Endothelial cell of umbilical vein (primary cell): ENCODE measurements around the gene PHACTR1. TPM values are rescaled to one million over a fixed set of nuclear protein-coding genes. Genes with fewer than 3 reads are reported as not detected.

ENCODE experiments used
- BruUV-seq: library from RNA; stranded (reverse); fragments of 400-500 nt; replicated peaks from 2 replicates; lab custom pipeline; 2021; lab: Mats Ljungman, UMichigan
- CTCF ChIA-PET: fragments of 300-600, 350-600 bp; sonication (Branson Sonifier 250); formaldehyde crosslinking; loops from one replicate; lab custom pipeline; 2021; ENCODE audit warnings: antibody characterized with exemption, inconsistent platforms; lab: Charles Lee
- POLR2A ChIA-PET: fragments of 300-600, 350-600 bp; sonication (Branson Sonifier 250); formaldehyde crosslinking; loops from one replicate; lab custom pipeline; 2021; ENCODE audit warnings: antibody characterized with exemption, inconsistent platforms; lab: Charles Lee
- DNase-seq: peaks from one replicate; pipeline ENCODE4 v3.0.0-alpha.2; 2011; ENCODE audit warnings: low read depth, low spot score
- FAIRE-seq: peaks from 2 replicates; lab custom pipeline; 2011; peaks lifted over from hg19 to GRCh38; lab: Jason Lieb, UNC
- H2AFZ ChIP-seq: 2 replicates; pipeline ENCODE4 v1.6.0; 2012; ENCODE audit warnings: low read depth, low read length, control low read depth, inconsistent platforms
- H3K27ac ChIP-seq: 2 replicates; pipeline ENCODE4 v1.5.1; 2011; ENCODE audit warnings: low read depth, mild to moderate bottlenecking, control low read depth, low read length, moderate library complexity; ENCODE audit not compliant: insufficient read depth
- H3K27me3 ChIP-seq, 2 experiments: 2 replicates each; pipeline versions ENCODE4 v1.6.0 to v1.6.1; 2011; ENCODE audit warnings: low read length in 2 of 2, mixed read lengths in 1 of 2; ENCODE audit not compliant: control insufficient read depth in 2 of 2, insufficient read depth in 2 of 2
- H3K36me3 ChIP-seq, 2 experiments: 2 replicates in 1 of 2; 3 replicates in 1 of 2; pipeline ENCODE4 v1.5.1; 2011; ENCODE audit warnings: low read length in 2 of 2, mild to moderate bottlenecking in 1 of 2, moderate library complexity in 1 of 2; ENCODE audit not compliant: control insufficient read depth in 2 of 2, insufficient read depth in 2 of 2; ENCODE audit errors: extremely low read depth in 1 of 2
- H3K4me1 ChIP-seq: 3 replicates; pipeline ENCODE4 v1.5.1; 2011; ENCODE audit warnings: mild to moderate bottlenecking, low read length; ENCODE audit not compliant: control insufficient read depth, insufficient read depth; ENCODE audit errors: extremely low read depth
- H3K4me2 ChIP-seq: 2 replicates; pipeline ENCODE4 v1.6.1; 2011; ENCODE audit warnings: low read length, control low read depth, mixed read lengths; ENCODE audit not compliant: insufficient read depth
- H3K4me3 ChIP-seq, 3 experiments: fragments of 200-600 bp in 1 of 3; sonication (generic), shearing (Covaris generic) in 1 of 3; replicated peaks in 1 of 3; 2 replicates each; pipeline ENCODE4 v1.5.1; 2011 to 2016; ENCODE audit warnings: control low read depth in 3 of 3, low read length in 3 of 3, mild to moderate bottlenecking in 2 of 3, inconsistent platforms in 1 of 3, low read depth in 1 of 3, moderate library complexity in 1 of 3; ENCODE audit not compliant: insufficient read depth in 1 of 3
- H3K79me2 ChIP-seq: 2 replicates; pipeline ENCODE4 v1.6.0; 2012; ENCODE audit warnings: low read length, inconsistent platforms; ENCODE audit not compliant: control insufficient read depth, insufficient read depth
- H3K9ac ChIP-seq: replicated peaks from 2 replicates; pipeline ENCODE3; 2011; ENCODE audit warnings: low read length, control low read depth; ENCODE audit not compliant: insufficient read depth; ENCODE audit errors: extremely low read depth
- H3K9me1 ChIP-seq: replicated peaks from 3 replicates; pipeline ENCODE4 v1.6.0; 2011; ENCODE audit warnings: mild to moderate bottlenecking, low read length; ENCODE audit not compliant: control insufficient read depth, insufficient read depth; ENCODE audit errors: extremely low read depth
- H3K9me3 ChIP-seq: replicated peaks from 2 replicates; pipeline ENCODE4 v1.5.1; 2012; ENCODE audit warnings: low read length, inconsistent platforms; ENCODE audit not compliant: control insufficient read depth, insufficient read depth
- H4K20me1 ChIP-seq: replicated peaks from 2 replicates; pipeline ENCODE3; 2011; ENCODE audit warnings: mild to moderate bottlenecking, low read length; ENCODE audit not compliant: control insufficient read depth, insufficient read depth; ENCODE audit errors: extremely low read depth
- CTCF ChIP-seq, 2 donors: IDR thresholded peaks; 1 replicate in 1 of 2; 2 replicates in 1 of 2; pipeline ENCODE4 v1.5.1; 2011; ENCODE audit warnings: low read length in 2 of 2, mild to moderate bottlenecking in 2 of 2, moderate library complexity in 2 of 2, control low read depth in 1 of 2, inconsistent platforms in 1 of 2, low read depth in 1 of 2; ENCODE audit not compliant: insufficient read depth in 1 of 2; ENCODE audit errors: extremely low read depth in 1 of 2
- EZH2 ChIP-seq: IDR thresholded peaks from 2 replicates; pipeline ENCODE4 v1.6.1; 2012; ENCODE audit warnings: borderline replicate concordance, low read depth, mild to moderate bottlenecking, moderate library complexity, low read length, inconsistent platforms; ENCODE audit not compliant: severe bottlenecking
- FOS ChIP-seq: IDR thresholded peaks from 2 replicates; pipeline ENCODE4 v1.6.1; 2011; ENCODE audit warnings: mild to moderate bottlenecking, low read length, moderate library complexity, borderline replicate concordance; ENCODE audit not compliant: insufficient read depth
- GATA2 ChIP-seq: IDR thresholded peaks from 2 replicates; pipeline ENCODE4 v1.7.0; 2011; ENCODE audit warnings: low read depth, mild to moderate bottlenecking, moderate library complexity, mixed read lengths, low read length; ENCODE audit not compliant: insufficient read length, insufficient read depth
- JUN ChIP-seq: IDR thresholded peaks from 2 replicates; pipeline ENCODE4 v1.6.1; 2011; ENCODE audit warnings: borderline replicate concordance, low read depth; ENCODE audit not compliant: insufficient read length, insufficient read depth
- MAX ChIP-seq: IDR thresholded peaks from 2 replicates; pipeline ENCODE4 v1.6.1; 2011; ENCODE audit not compliant: insufficient read depth, insufficient read length
- MYC ChIP-seq: IDR thresholded peaks from one replicate; pipeline ENCODE4 v1.6.1; 2011; ENCODE audit warnings: mild to moderate bottlenecking, low read depth, low read length
- POLR2A ChIP-seq: IDR thresholded peaks from 2 replicates; pipeline ENCODE4 v1.6.1; 2012; ENCODE audit warnings: low read depth, mild to moderate bottlenecking, control low read depth, low read length
- POLR2AphosphoS5 ChIP-seq: IDR thresholded peaks from 2 replicates; pipeline ENCODE4 v1.6.1; 2012; ENCODE audit warnings: low read depth, mild to moderate bottlenecking, control low read depth, low read length, moderate library complexity; ENCODE audit not compliant: insufficient read depth
- dilution Hi-C: fragments of 300-500 bp; cut with MboI; formaldehyde crosslinking; loops from one replicate; pipeline ENCODE4 v1.15.0; 2019; ENCODE audit warnings: low sequenced_read_pairs; ENCODE audit not compliant: extremely low pct_ligation_motif_present
- intact Hi-C: fragments of 100-400 bp; cut with micrococcal nuclease; formaldehyde crosslinking; loops from one replicate; pipeline ENCODE4 v1.10.0; 2022
- polyA plus RNA-seq, 4 experiments: library from polyadenylated mRNA; depleted of rRNA in 3 of 4; stranded (reverse) in 3 of 4; unstranded in 1 of 4; fragments of >200 nt; gene quantifications; 2 replicates each; pipeline versions ENCODE4 v1.2.1 to v1.2.3, GENCODE V29; 2011 to 2012; ENCODE audit warnings: missing spikeins in 1 of 4
- total RNA-seq: library from RNA; stranded (reverse); gene quantifications from 2 replicates; pipeline ENCODE4 v1.2.3, GENCODE V29; 2021

The PHACTR1 gene
- total and polyA plus RNA-seq, 2 donors (not counting 3 experiments of a cell fraction or from before 2014, with no cell fraction given) = 2.4 to 23.2 TPM

- H3K4me2 ChIP-seq = no peak overlapping the region
- H3K9me3 ChIP-seq = no peaks in the 10 kb centered on the region
- no peaks in the 10 kb centered on the region for H3K9me1 ChIP-seq
- H4K20me1 ChIP-seq = no peaks in the 10 kb centered on the region
- H3K27me3 ChIP-seq = peaks cover 0 to 8% of the 10 kb centered on the region in 2 experiments
- FAIRE-seq (no peak), DNase-seq (no peak)
- H3K4me3 ChIP-seq = no peak overlapping the region
- ChIA-PET POLR2A (no interaction called here), CTCF (no interaction called here)
- intact Hi-C loops (no loop called here), dilution Hi-C loops (no loop called here)
- no peak overlapping the region for H3K9ac ChIP-seq
- H2AFZ ChIP-seq = no peak overlapping the region
- H3K36me3 ChIP-seq = no peaks in the 10 kb centered on the region
- H3K4me1 ChIP-seq = no peaks in the 10 kb centered on the region
- no peak overlapping the region for H3K27ac ChIP-seq
- TF ChIP-seq CTCF (IDR thresholded peaks at IDR 0.05; ENCODE audit: extremely low read depth in 1 of 2, insufficient read depth in 1 of 2, low read depth in 1 of 2, low read length in 2 of 2) (no peak), POLR2AphosphoS5 (no peak), JUN (no peak), MYC (no peak), GATA2 (no peak), EZH2 (no peak), POLR2A (no peak), FOS (no peak), MAX (no peak)
- H3K79me2 ChIP-seq = no peaks in the 10 kb centered on the region
- BruUV-seq = no TSS peak
Observed at GRCh38 chr6:12884983-12885382, 168.4 kb downstream of the PHACTR1 start.
